Activated CD4-positive, alpha-beta T cell treated with anti-CD3 and anti-CD28 coated beads for 24 hours (primary cell): ENCODE data around the gene SCARF2.
"Not testable (repeated sequence)": the region's sequence is repeated elsewhere in the genome, so short reads cannot be mapped to it uniquely, and the experiment has no call there.

Experiments used
- DNase-seq, 2 donors: peaks; one replicate each; pipeline ENCODE4 v3.0.0-alpha.2; 2020; ENCODE audit warnings: low read depth in 2 of 2

The SCARF2 gene

DNA sequence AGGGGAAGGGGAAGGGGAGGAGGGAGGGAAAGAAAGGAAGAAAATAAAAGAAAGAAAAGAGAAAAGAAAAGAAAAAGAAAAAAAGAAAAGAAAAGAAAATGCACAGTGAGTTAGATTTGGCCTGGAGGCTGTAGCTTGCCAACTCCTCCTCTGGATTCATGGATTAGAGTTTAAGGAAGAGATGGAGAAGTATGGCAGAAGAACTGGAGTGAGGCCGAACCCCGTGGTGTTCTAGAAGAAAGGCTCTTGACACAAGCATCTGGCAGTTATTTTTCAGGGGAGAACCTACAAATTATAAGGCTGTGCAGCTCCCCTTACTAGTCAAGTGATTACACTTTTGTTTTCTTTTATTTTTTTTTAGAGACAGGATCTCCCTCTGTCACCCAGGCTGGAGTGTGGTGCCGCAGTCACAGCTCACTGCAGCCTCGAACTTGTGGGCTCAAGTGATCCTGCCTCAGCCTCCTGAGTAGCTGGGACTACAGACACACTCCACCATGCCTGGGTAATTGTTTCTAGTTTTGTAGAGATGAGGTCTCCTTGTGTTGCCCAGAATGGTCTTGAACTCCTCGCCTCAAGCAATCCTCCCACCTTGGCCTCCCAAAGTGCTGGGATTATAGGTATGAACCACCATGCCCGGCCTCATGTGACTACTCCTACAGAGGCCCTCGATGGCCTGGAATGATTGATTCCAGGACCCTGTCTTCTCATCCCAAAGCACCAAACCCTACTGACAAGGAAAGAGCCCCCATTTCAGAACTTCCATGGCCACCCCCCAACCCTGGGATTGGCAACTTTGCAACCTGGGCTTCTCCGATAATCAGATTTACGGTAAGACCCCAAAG, 24.2 kb downstream of the SCARF2 start:
- no peak for DNase-seq

DNA sequence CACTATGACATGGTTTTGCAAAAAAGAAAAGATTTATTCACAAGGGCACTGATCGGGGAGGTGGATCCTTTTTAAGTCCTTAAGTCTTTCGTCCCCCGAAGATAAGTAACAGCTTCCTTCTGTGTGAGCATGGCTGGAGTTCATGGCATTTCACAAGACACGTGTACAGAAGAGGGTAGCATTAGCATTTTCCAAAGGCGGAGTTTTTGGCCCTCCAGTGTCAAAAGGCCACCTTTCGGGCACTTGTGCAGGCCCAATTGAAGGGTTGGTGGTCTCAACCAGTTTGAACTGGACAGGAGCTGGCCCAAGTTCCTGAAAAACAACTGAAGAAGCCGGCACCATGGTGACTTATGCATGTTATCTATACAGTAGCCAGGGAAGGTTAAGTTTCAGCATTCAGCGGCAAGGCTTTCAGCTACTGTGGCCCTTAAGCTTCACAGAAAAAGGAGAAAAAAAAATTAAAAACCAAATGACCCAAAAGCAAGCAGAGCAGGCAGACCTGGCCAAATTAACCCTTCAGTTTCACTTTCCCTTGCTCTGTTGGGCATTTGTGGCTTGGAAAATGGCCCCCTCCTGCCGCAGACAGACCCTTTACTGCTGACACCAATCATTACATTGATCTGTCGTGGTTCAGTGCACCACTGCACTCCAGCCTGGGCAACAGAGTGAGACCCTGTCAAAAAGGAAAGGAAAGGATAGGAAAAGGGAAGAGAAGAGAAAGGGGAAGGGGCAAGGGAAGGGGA, 25.0 kb downstream of the SCARF2 start:
- no peak for DNase-seq

- DNase-seq = not testable (repeated sequence)
Measured at GRCh38 chr22:20409385-20409784, 28.2 kb downstream of the SCARF2 start.

DNA sequence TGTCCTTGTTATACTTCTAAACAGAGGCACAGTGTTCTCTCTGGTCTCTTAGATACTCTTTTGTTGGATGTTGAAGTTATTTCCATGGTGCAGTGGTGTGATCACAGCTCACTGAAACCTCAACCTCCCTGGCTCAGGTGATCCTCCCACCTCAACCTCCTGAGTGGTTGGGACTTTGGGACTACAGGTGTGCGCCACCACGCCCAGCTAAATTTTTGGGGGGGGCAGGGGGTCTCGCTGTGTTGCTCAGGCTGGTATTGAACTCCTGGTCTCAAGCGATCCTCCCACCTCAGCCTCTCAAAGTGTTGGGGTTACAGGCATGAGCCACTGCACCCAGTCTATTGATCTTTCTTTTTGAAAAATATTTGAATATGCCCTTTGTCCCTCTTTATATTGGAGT, 28.7 kb downstream of the SCARF2 start:
- no peak for DNase-seq

GRCh38 chr22:20407829-20408228, 29.8 kb downstream of the SCARF2 start:
- no peak for DNase-seq

DNA sequence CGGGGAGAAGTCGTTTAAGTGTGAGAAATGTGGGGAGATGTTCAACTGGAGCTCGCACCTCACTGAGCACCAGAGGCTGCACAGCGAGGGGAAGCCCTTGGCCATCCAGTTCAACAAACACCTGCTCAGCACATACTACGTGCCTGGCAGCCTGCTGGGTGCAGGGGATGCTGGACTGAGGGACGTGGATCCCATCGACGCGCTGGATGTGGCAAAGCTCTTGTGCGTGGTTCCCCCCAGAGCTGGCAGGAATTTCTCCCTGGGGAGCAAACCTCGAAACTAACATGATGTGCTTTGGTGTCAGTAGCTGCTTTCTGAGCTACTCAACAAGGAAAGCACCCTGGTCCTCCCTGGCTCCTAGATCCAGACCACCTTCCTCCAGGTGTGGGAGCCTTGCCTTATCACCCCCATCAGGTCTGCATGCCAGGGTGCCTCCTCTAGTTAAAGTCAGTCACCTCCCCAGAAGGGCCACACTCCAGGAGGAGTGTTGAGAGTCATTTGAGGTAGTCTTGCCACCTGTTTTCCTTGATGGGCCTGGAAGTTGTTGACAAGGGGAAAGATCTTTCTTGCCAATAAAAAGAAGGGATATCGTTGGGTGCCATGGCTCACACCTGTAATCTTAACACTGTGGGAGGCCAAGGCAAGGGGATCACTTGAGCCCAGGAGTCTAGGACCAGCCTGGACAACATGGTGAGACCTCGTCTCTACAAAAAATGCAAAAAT, 30.8 kb downstream of the SCARF2 start:
- no peak for DNase-seq

DNA sequence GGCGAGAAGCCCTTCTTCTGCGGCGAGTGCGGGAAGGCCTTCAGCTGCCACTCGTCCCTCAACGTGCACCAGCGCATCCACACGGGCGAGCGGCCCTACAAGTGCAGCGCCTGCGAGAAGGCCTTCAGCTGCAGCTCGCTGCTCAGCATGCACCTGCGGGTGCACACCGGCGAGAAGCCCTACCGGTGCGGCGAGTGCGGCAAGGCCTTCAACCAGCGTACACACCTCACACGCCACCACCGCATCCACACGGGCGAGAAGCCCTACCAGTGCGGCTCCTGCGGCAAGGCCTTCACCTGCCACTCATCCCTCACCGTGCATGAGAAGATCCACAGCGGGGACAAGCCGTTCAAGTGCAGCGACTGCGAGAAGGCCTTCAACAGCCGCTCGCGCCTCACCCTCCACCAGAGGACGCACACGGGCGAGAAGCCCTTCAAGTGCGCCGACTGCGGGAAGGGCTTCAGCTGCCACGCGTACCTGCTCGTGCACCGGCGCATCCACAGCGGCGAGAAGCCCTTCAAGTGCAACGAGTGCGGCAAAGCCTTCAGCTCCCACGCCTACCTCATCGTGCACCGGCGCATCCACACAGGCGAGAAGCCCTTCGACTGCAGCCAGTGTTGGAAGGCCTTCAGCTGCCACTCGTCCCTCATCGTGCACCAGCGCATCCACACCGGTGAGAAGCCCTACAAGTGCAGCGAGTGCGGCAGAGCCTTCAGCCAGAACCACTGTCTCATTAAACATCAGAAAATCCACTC, 31.5 kb downstream of the SCARF2 start:
- DNase-seq = no peak

DNA sequence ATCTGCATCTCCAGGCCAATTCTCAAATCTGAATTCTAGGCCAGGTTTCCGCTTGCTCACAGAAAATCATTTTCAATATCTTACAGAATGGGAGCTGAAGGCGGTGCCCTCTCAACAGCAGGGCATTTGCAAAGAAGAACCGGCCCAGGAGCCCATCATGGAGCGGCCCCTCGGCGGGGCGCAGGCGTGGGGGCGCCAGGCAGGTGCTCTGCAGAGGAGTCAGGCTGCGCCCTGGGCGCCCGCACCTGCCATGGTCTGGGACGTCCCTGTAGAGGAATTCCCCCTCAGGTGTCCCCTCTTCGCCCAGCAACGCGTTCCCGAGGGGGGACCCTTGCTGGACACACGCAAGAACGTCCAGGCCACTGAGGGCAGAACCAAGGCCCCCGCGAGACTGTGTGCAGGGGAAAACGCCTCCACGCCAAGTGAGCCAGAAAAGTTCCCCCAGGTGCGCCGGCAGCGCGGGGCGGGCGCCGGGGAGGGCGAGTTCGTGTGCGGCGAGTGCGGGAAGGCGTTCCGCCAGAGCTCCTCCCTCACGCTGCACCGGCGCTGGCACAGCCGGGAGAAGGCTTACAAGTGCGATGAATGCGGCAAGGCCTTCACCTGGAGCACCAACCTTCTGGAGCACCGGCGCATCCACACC, 32.2 kb downstream of the SCARF2 start:
- DNase-seq = no peak

DNA sequence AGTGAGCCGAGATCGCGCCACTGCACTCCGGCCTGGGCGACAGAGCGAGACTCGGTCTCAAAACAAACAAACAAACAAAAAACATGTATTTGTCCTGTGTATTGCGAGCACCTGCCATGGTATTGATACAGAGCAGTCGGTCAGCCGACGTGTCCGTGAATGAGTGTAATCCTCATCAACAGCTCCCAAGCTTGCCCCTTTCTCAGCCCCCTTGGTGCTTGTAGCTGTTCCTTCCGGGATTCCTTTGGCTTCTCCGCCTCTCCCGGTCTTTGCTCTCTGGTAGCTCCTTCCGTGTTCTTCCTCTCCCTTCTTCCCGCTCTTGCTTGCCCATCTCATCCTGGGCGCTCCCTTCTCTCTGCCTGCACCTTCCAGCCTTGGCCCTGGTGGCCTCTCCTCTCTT, 32.7 kb downstream of the SCARF2 start:
- no peak for DNase-seq

GRCh38 chr22:20403779-20404140, 33.9 kb downstream of the SCARF2 start:
- DNase-seq = no peak

- no peak for DNase-seq
Measured at GRCh38 chr22:20402960-20403778, 34.5 kb downstream of the SCARF2 start.

GRCh38 chr22:20401376-20402014, 36.1 kb downstream of the SCARF2 start:
- no peak for DNase-seq

GRCh38 chr22:20400606-20401375, 36.8 kb downstream of the SCARF2 start:
- no peak for DNase-seq

- no peak for DNase-seq
Measured at GRCh38 chr22:20399866-20400605, 37.6 kb downstream of the SCARF2 start.

GRCh38 chr22:20398420-20398819, 39.2 kb downstream of the SCARF2 start:
- no peak for DNase-seq

DNA sequence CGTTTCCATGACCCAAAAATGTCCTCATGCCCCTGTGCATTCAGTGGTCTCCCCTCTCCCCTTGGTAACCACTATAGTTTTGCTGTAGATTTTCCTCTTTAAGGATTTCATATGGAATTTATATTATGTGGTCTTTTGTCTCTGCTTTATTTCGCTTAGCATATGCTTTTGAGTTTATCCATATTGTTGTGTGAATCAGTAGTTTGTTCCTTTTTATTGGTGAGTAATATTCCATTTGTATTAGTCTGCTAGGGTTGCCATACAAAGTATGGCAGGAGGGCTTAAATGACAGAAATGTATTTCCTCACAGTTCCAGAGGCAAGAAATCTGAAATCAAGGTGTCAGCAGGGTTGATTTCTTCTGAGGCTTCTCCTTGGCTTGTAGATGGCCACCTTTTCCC, 40.1 kb downstream of the SCARF2 start:
- DNase-seq = no peak

DNA sequence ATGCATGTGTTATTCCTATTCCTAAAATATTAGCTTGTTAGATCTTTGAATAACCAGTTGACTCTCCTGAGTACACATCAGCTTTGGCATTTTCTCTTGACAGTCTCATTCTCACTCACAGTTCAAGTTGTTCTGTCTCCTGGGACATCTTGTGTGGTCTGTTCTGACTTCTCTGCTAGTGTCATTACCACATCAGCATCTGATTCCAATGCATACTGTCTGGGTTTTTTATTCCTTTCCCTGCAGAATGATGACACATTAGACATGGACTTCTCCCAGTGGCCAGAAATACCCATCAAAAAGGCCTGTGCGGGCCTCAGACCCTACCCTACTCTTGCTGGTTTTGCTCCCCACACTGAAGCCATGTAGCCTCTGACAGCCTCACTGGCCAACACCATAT, 41.0 kb downstream of the SCARF2 start:
- no peak for DNase-seq

DNA sequence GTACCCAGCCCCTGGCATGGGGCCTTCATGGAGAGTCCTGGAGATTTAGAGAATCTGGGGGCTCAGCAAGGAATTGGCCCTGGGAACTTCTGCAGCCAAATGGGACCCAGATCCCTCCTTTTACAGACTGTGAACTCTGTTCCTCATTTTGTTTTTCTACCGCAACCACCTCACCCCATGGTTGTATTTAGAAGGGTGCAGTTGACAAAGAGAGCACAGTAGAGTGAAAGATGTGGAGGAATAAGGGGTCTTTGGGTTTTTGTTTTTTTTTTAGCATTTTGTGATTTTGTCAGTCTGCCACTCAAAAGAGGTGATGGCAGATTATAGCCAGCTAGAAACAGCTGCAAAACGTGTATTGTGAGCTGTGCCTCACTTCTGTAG, 41.7 kb downstream of the SCARF2 start:
- no peak for DNase-seq
